GM12878 (cell line): ENCODE results near the gene TRPC4. TPM values are rescaled to one million over a fixed set of nuclear protein-coding genes. Genes with fewer than 3 reads are reported as not detected.

Experiments used
- ATAC-seq: fragments of 200-7000 bp; cut with Tn5 transposase; 3 replicates; pipeline ENCODE4 v1.9.1; 2020; ENCODE audit warnings: mild to moderate bottlenecking, moderate library complexity
- BruUV-seq: library from RNA; stranded (reverse); fragments of 400-500 nt; replicated peaks from 2 replicates; lab custom pipeline; 2021; lab: Mats Ljungman, UMichigan
- CTCF ChIA-PET: fragments of 300-600 bp; sonication (Branson Sonifier 250); formaldehyde crosslinking; extraction: SDS; loops from one replicate; lab custom pipeline; 2021; ENCODE audit warnings: inconsistent platforms; lab: Yijun Ruan, JAX
- POLR2A ChIA-PET: fragments of 350-600 bp; formaldehyde crosslinking; extraction: SDS; loops from one replicate; lab custom pipeline; 2021; ENCODE audit warnings: inconsistent platforms; lab: Charles Lee
- RAD21 ChIA-PET: fragments of 300-600 bp; sonication (Branson Sonifier 250); formaldehyde crosslinking; loops from one replicate; lab custom pipeline; 2023; ENCODE audit warnings: antibody characterized with exemption; ENCODE audit not compliant: unreplicated experiment; lab: Charles Lee
- SMC1A ChIA-PET: fragments of 300-600 bp; sonication (Branson Sonifier 250); formaldehyde crosslinking; loops from one replicate; lab custom pipeline; 2023; ENCODE audit not compliant: unreplicated experiment, uncharacterized antibody; lab: Charles Lee
- DNase-seq: peaks from one replicate; pipeline ENCODE4 v3.0.0-alpha.2; 2011; ENCODE audit warnings: low read depth, low spot score
- FAIRE-seq: peaks from 3 replicates; lab custom pipeline; 2011; peaks lifted over from hg19 to GRCh38; lab: Jason Lieb, UNC
- H2AFZ ChIP-seq: 2 replicates; pipeline ENCODE4 v1.6.0; 2011; ENCODE audit warnings: low read depth, low read length, control low read depth; ENCODE audit not compliant: control insufficient read depth
- H3K27ac ChIP-seq: 2 replicates; pipeline ENCODE4 v1.5.1; 2011; ENCODE audit warnings: control low read depth; ENCODE audit not compliant: control insufficient read depth, insufficient read depth
- H3K27me3 ChIP-seq, 2 experiments: replicated peaks in 1 of 2; 2 replicates each; pipeline versions ENCODE4 v1.6.0 to v1.6.1; 2011; ENCODE audit warnings: low read length in 1 of 2; ENCODE audit not compliant: control insufficient read depth in 2 of 2, insufficient read depth in 2 of 2
- H3K36me3 ChIP-seq, 2 experiments: 2 replicates each; pipeline ENCODE4 v1.5.1; 2011; ENCODE audit warnings: low read length in 1 of 2; ENCODE audit not compliant: control insufficient read depth in 2 of 2, insufficient read depth in 2 of 2
- H3K4me1 ChIP-seq: 2 replicates; pipeline ENCODE4 v1.6.1; 2011; ENCODE audit warnings: mild to moderate bottlenecking, low read length, moderate library complexity, mixed read lengths; ENCODE audit not compliant: control insufficient read depth, insufficient read depth
- H3K4me2 ChIP-seq: 2 replicates; pipeline ENCODE4 v1.6.0; 2011; ENCODE audit warnings: control low read depth; ENCODE audit not compliant: control insufficient read depth, insufficient read depth
- H3K4me3 ChIP-seq: fragments of 200-600 bp; sonication (generic); 2 replicates; pipeline ENCODE4 v1.5.1; 2016
- H3K79me2 ChIP-seq: 2 replicates; pipeline ENCODE4 v1.6.0; 2011; ENCODE audit warnings: low read length; ENCODE audit not compliant: control insufficient read depth, insufficient read depth
- H3K9ac ChIP-seq: 2 replicates; pipeline ENCODE4 v1.8.0; 2011; ENCODE audit warnings: low read length, control low read depth, mixed read lengths; ENCODE audit not compliant: control insufficient read depth, insufficient read depth
- H3K9me3 ChIP-seq: replicated peaks from 3 replicates; pipeline ENCODE4 v1.5.1; 2011; ENCODE audit warnings: mild to moderate bottlenecking, low read length; ENCODE audit not compliant: control insufficient read depth, insufficient read depth
- H4K20me1 ChIP-seq: 2 replicates; pipeline ENCODE4 v1.6.0; 2011; ENCODE audit not compliant: control insufficient read depth, insufficient read depth
- CBX5 ChIP-seq: sonication (generic); IDR thresholded peaks from 2 replicates; pipeline ENCODE4 v1.6.1; 2016; ENCODE audit warnings: low read depth, moderate library complexity, mild to moderate bottlenecking, inconsistent platforms
- EP300 ChIP-seq, 2 experiments: fragments of 150-350 bp in 1 of 2; IDR thresholded peaks; 2 replicates each; pipeline ENCODE4 v1.6.1; 2011 to 2012; ENCODE audit warnings: low read depth in 2 of 2, low read length in 2 of 2, borderline replicate concordance in 1 of 2, improper control_type of control experiment in 1 of 2, inconsistent platforms in 1 of 2; ENCODE audit not compliant: control insufficient read depth in 1 of 2
- ETV6 ChIP-seq, 2 experiments: fragments of 450-650 bp in 1 of 2; IDR thresholded peaks in 1 of 2; conservative IDR thresholded peaks in 1 of 2; 2 replicates each; pipeline ENCODE4 v1.6.1; 2014; ENCODE audit warnings: antibody characterized with exemption in 1 of 2, borderline replicate concordance in 1 of 2, low read depth in 1 of 2, mild to moderate bottlenecking in 1 of 2, moderate library complexity in 1 of 2
- HDGF ChIP-seq: fragments of 450-650 bp; IDR thresholded peaks from 2 replicates; pipeline ENCODE4 v1.6.1; 2016; ENCODE audit warnings: antibody characterized with exemption
- IKZF1 ChIP-seq: fragments of 450-650 bp; conservative IDR thresholded peaks from 2 replicates; pipeline ENCODE4 v1.6.1; 2017; ENCODE audit warnings: antibody characterized with exemption, mild to moderate bottlenecking
- SIX5 ChIP-seq: IDR thresholded peaks from 2 replicates; pipeline ENCODE4 v1.6.1; 2011; ENCODE audit warnings: mild to moderate bottlenecking, low read depth, low read length, moderate library complexity; ENCODE audit not compliant: severe bottlenecking
- SKIL ChIP-seq: fragments of 450-650 bp; IDR thresholded peaks from 2 replicates; pipeline ENCODE4 v1.6.1; 2017; ENCODE audit warnings: mild to moderate bottlenecking, low read depth, inconsistent platforms; ENCODE audit not compliant: poor library complexity, severe bottlenecking
- TARDBP ChIP-seq: IDR thresholded peaks from 2 replicates; pipeline ENCODE4 v1.6.1; 2016; ENCODE audit warnings: borderline replicate concordance
- TBL1XR1 ChIP-seq: IDR thresholded peaks from 2 replicates; pipeline ENCODE4 v1.6.1; 2012; ENCODE audit warnings: low read depth, low read length, improper control_type of control experiment
- USF2 ChIP-seq: IDR thresholded peaks from 2 replicates; pipeline ENCODE4 v1.6.1; 2011; ENCODE audit warnings: low read depth, low read length, improper control_type of control experiment, borderline replicate concordance
- ZBED1 ChIP-seq: IDR thresholded peaks from 2 replicates; pipeline ENCODE4 v1.6.1; 2016; ENCODE audit warnings: borderline replicate concordance
- ZBTB11 ChIP-seq: fragments of 450-650 bp; formaldehyde crosslinking; IDR thresholded peaks from 2 replicates; pipeline ENCODE4 v1.5.0; 2022; ENCODE audit warnings: mild to moderate bottlenecking, missing genetic modification characterization
- WGBS: methylation state at CpG from one replicate; pipeline ENCODE4 v1.1.6; 2016; ENCODE audit warnings: low lambda C conversion rate; ENCODE audit not compliant: insufficient replicate concordance, insufficient coverage; ENCODE audit errors: missing lambda C conversion rate; 5-methylcytosine and 5-hydroxymethylcytosine counted together
- in situ Hi-C: fragments of 300-500 bp; cut with MboI; formaldehyde crosslinking; loops from 9 replicates; pipeline ENCODE4 v1.14.3; 2018; ENCODE audit warnings: mixed read lengths
- intact Hi-C: fragments of 100-400 bp; cut with micrococcal nuclease; formaldehyde crosslinking; loops from one replicate; pipeline ENCODE4 v1.14.2; 2022; ENCODE audit not compliant: unreplicated experiment
- polyA plus RNA-seq, 11 experiments: library from polyadenylated mRNA; depleted of rRNA in 4 of 11; unstranded in 6 of 11; stranded (reverse) in 5 of 11; fragments of >200 nt; fragmentation: Nextera tagmentation in 4 of 11; fragmentation: Illumina TruSeq in 1 of 11; extraction: Ambion mirVana in 4 of 11; extraction: Trizol in 1 of 11; gene quantifications; 1 replicate in 1 of 11; 2 replicates in 10 of 11; pipeline versions ENCODE4 v1.2.1 to v1.2.3, GENCODE V29; 2011 to 2016; ENCODE audit warnings: inconsistent platforms in 2 of 11, missing spikeins in 2 of 11, low read depth in 1 of 11
- total RNA-seq, 4 experiments: library from RNA; depleted of rRNA in 3 of 4; stranded (reverse); fragments of >200 nt in 3 of 4; fragmentation: Illumina TruSeq in 1 of 4; extraction: Trizol in 1 of 4; gene quantifications; 2 replicates each; pipeline versions ENCODE4 v1.2.1 to v1.2.3, GENCODE V29; 2013 to 2021

The TRPC4 gene
- total and polyA plus RNA-seq, 10 of the 15 experiments (the other 5 are each of a cell fraction or from before 2014, with no cell fraction given): not detected

DNA sequence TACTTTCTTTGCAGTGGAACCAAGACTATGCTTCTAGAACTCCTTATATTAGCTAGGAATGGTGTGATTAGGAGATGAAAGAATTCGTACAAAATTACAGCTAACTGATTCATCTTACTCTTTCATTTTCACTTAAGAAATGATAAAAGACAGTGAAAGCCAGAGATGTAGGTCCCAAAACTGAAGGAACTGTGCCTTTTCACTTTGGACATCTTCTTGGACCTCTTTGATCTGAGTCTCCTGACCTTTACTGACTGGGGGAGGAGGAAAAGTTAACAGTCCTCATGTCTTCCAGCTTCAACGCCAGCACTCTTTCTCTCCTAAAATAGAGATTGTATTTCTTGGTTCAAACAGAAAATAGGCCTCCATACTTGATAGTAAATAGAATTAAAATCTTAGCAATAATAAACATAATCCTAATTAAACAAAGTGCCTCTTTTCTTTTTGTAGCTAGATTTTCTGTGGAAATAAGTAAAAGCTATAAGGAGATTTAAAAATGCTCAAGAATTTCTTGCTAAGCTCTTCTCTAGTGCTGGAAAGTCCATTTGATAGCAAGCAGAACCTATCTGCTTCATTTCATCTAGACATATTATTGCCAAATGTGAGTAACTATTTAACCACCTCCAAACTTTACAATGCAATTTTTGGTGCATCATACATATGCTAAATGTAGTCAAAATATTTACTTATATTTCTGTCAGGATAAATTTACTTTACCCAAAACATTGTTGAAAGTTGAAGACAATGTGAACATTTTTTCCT lies 161.7 kb downstream of the TRPC4 start:
- ChIA-PET SMC1A (no interaction called here), POLR2A (no interaction called here), RAD21 (no interaction called here), CTCF (no interaction called here)
- Histone ChIP-seq H3K36me3 (no peaks in the 10 kb centered on the region), H3K4me3 (no peak overlapping the region), H3K9ac (no peak overlapping the region), H4K20me1 (no peaks in the 10 kb centered on the region), H3K9me3 (no peaks in the 10 kb centered on the region), H3K27me3 (no peaks in the 10 kb centered on the region), H3K4me1 (no peaks in the 10 kb centered on the region), H3K27ac (no peak overlapping the region), H3K4me2 (no peak overlapping the region), H2AFZ (no peak overlapping the region), H3K79me2 (no peaks in the 10 kb centered on the region)
- intact Hi-C loops (no loop called here), in situ Hi-C loops (no loop called here)
- no peak for FAIRE-seq
- BruUV-seq: no TSS peak
- DNase-seq: no peak
- no peak for ATAC-seq
- 0% methylated on average over 2 of the region's 2 CpGs for WGBS
- no peak for TF ChIP-seq USF2
- TF ChIP-seq CBX5: no peak
- TF ChIP-seq ZBTB11 (CRISPR knock-in tag): no peak
- no peak for TF ChIP-seq EP300 (IDR thresholded peaks at IDR 0.05; ENCODE audit: borderline replicate concordance in 1 of 2, control insufficient read depth in 1 of 2, low read depth in 2 of 2, low read length in 2 of 2)
- no peak for TF ChIP-seq HDGF
- TF ChIP-seq TBL1XR1: no peak
- TF ChIP-seq ZBED1: no peak
- TF ChIP-seq TARDBP: no peak
- no peak for TF ChIP-seq SIX5
- no peak for TF ChIP-seq IKZF1
- no peak for TF ChIP-seq SKIL
- TF ChIP-seq ETV6 (conservative IDR thresholded peaks at IDR 0.05 in 1 of 2, IDR thresholded peaks at IDR 0.05 in 1 of 2; ENCODE audit: borderline replicate concordance in 1 of 2, low read depth in 1 of 2): no peak
